Right forelimb (tissue), 1 donor: ENCODE measurements around the gene NADK.
"Not testable (repeated sequence)": the region's sequence is repeated elsewhere in the genome, so short reads cannot be mapped to it uniquely, and the experiment has no call there.

ENCODE experiments used
- DNase-seq: peaks from one replicate; pipeline ENCODE4 v3.0.0-alpha.2; 2018

NADK gene

DNA sequence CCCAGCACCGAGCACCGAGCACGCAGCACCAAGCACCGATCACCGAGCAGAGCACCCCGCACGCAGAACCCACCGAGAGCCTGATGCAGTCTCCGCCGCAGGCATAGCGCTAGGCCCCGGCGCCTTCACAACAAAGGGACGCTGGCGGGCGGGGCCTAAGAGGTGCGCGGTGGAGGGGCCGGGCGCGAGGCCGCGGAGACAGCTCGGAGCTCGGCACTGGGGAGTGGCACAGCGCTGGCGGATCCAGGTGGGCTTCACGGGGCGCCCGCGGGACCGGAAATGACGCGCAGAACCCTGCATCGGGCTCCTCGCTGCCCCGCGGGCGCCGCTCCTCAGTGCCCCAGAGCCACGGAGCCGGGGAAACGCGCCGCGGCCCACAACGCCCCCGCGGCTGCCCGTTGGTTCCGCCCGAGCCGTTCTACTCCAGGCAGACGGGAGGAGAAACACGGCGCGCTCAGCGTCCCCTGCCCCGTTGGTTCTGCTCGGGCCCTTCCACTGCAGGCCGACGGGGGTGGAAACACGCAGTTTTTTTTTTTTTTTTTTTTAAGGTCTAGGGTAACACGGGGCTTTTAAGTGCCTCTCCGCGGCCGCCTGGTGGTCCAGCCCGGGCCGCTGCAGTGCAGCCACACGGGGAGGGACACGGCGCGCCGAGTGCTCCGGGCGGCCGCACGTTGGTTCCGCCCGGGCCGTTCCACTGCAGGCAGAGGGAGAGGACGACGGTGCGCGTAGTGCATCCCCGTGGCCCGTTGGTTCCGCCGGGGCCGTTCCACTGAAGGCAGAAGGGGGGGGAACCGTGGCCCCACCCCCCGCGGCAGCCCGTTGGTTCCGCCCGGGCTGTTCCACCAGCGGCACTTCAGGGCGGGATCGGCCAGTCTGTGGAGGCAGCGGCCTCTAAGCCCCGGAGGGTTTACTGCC lies 32.4 kb downstream of the NADK start:
- DNase-seq, result peak; percentile 88

DNA sequence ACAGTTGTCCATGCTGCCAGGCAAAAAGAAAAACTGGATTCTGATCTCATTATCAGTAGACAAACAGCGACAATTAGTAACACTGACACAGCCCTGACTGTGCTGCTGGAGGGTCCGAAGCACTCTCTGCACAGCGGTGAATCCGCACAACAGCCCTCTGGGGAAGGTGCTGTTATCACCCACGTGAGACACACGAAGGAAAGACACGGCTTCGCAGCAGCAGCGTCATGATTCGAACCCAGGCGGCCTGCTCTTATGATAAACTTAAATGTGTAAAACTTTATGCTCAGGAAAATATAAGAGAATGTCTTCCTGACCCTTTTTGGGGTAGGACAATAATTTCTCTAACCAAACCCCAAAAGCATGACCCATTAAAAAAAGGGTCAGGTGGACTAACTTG lies 35.7 kb downstream of the NADK start:
- DNase-seq, result not testable (repeated sequence)

DNA sequence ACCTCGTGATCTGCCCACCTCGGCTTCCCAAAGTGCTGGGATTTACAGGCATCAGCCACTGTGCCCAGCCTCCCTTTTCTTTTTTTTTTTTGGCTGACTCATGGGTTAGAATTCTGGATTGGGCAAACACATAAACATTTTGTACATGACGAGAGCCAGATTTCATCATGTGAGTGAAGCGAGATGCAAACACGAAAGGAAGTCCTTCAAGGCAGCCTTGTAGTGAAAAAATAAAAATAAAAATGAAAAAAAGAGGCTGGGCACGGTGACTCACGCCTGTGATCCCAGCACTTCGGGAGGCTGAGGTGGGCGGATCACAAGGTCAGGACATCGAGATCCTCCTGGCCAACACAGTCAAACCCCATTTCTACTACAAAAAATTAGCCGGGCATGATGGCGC lies 37.3 kb downstream of the NADK start:
- not testable (repeated sequence) for DNase-seq

DNA sequence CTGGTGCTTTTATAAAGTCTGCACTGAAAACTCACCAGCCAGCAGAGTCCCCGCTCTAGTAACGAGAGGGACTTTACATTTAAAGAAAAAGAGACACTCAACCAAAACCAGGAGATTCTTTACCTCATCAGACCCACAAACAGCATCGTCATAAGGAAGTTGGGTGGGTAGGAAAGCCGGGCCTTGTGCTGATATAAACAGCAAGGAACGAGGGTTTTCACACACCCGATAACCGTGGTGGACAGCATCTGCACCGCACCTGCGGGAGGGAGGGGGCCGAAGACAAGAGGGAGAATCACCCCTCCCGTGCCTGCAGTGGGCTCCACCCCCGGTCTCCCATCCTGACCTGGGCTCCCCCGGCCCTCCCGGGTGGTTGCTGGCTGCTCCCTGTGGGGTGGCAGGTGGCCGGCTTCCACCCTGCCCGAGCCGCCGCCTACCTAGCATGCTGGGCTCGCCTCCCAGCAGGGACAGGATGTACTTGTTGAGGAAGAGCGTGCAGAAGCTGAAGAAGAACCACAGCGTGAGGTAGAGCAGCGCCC lies 39.4 kb downstream of the NADK start:
- DNase-seq, result not testable (repeated sequence)

DNA sequence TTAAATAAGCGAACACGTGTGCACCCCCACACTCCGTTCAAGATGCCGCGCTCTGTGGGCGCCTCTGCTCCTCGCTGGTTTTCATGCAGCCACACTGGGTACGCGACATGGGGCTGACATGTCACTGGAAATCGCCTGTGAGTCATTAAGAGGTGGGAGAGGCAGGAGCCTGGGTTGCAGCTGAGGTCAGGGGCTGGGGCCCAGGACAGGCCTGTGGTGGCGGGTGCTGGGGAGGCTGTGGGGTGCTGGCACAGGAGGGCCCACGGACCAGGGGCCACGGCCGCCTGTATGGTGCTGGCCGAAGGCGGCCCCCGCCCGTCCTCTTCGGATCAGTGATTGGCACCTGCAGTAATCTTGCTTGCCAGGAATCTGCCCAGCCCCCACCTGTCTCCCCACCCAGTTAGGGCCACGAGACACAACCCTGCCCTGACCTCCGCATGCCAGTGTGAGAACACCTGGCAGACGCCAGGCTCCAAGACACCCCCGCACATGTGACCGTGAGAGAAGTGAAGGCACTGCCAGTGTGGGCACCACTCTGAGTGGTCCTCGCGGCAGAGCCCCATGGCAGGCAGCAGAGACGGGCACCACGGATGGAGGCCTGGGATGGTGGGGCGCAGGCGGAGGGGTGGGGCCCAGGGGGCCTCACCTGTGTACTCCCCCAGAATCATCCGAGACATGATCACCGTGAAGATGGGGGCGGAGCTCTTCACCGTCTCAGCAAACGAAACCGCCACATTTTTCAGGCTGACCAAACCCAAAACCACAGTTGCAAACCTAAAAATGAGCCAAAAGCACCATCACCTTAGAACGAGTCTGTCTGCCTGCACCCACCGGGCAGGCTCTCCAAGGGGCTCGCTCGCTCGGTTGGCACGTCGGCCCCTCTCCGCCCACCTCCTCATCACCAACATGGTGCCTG lies 40.3 kb downstream of the NADK start:
- DNase-seq, result not testable (repeated sequence)

DNA sequence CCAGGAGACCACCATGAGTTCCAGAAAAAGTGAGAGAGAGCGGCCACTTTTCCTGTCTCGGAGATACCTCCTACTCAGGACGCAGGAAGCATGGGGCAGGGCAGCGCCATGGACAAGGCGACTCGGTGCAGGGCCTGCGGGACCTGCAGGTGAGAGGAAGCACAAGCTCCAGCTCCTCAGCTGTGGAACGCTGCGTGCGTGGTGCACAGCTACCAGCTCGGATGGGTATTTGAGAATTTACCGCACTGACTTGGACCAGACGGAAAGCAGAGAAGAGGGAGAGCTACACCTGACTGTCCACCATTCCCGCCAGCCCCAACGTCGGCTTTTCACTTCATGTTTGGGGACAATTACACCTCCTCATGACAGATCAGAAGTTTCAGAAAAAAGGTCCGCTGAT lies 45.9 kb downstream of the NADK start:
- DNase-seq, result no peak

DNA sequence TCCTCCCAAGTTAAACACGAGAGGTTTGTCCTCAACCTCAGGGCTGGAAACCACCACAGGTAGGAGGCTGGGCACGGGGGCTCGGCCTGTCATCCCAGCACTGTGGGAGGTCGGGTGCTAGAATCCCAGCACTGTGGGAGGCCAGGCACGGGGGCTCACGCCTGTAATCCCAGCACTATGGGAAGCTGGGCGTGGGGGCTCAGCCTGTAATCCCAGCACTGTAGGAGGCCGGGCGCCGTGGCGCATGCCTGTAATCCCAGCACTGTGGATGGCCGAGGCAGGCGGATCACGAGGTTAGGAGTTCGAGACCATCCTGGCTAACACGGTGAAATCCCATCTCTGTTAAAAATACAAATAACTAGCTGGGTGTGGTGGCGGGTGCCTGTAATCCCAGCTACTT lies 47.4 kb downstream of the NADK start:
- no peak for DNase-seq

DNA sequence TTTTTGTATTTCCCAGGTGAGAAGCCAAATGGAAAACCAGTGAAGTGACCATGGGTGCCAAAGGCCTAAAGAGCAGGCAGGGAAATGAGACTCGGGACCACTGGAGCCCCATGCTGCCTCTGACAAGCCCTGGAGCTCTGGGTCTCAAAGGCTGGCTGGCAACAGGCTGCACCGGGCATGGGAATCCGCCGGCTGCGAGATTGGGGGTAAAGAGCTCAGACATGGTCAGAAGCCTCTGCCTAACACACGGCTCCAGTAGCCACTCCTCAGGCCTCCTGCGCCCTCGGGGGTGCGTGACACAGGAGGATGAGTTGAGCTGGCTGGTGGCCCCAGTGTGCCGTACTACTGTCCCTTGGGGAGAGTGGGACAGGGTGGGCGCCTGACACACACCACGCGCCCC lies 48.0 kb downstream of the NADK start:
- DNase-seq, result not testable (repeated sequence)

DNA sequence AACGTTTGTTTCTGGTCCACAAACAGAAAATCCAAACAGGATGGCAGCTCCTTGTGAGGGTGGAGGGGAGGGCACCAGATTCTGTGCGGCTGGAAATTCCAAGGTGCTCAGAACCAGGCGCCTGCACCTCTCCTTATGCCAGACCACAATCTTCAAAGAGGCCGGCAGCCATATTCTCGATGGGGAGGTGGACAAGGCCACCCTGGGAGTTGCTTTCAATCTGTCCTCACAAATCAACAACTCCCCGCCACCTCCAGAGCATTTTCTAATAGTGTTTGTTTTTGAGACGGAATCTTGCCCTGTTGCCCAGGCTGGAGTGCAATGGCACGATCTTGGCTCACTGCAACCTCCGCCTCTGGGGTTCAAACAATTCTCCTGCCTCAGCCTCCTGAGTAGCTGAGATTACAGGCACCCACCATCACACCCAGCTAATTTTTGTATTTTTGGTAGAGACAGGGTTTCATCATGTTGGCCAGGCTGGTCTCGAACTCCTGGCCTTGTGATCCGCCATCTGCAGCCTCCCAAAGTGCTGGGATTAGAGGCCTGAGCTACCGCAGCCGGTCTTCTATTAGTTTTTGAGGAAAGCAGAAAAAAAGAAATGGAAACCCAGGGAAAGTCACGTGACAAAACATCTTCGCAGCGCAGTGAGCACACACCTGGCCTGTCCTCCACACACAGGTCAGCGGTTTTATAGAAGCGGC lies 49.0 kb downstream of the NADK start:
- not testable (repeated sequence) for DNase-seq

DNA sequence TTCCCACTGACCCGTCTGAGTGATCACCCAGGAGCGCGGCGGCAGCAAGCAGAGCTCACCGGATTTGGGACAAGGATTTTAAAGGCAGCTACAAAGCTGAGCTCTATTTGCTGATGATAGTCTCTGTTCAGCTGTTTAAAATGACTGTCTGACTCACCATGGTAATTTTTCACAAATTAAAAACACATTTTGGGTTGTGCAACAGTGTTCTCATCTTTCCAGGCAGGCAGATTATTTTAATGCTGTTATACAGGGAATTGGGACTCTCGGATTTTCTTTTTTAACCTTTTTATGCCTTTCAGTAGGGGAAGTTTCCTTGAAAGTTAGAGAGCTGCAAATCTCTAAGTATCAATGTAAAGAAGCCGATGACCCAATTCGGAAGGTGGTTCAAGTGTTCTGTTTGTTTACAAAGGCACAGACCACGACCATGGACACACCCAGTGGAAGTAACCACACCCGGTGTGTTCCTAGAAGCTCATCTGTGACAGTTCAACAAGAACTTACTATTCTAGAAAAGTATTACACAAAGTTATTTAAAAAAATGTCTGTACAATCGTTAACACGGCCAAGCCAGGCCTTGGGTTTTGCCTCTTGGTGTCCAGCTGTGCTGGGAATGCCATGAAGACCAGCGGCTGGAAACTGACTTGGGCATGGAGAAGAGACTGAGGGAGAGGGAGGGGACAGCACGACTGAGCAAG lies 49.8 kb downstream of the NADK start:
- DNase-seq, result not testable (repeated sequence)

DNA sequence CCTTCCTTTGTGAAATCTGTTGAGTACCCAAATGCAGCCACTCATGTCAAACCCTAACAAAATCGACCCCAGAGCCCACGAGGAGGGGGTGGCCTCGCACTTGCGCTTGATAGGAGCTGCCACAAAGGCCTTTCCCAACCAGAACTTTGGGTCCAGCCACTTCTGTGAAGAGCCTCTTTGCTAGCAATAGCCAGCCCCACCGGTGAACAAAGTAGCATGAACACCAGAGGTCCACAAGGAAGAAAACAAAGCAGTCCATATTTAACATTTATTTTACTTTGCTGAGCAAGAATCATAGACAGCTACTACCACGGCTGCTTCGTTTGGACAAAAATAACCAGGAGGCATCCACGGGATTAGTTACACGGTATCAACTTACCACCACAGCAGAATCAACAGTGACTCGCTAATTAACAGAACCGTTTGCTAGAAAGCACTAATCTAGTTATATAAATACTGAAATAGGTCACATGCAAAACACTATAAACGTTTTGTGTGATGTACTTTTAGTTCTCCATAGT lies 51.1 kb downstream of the NADK start:
- not testable (repeated sequence) for DNase-seq

DNA sequence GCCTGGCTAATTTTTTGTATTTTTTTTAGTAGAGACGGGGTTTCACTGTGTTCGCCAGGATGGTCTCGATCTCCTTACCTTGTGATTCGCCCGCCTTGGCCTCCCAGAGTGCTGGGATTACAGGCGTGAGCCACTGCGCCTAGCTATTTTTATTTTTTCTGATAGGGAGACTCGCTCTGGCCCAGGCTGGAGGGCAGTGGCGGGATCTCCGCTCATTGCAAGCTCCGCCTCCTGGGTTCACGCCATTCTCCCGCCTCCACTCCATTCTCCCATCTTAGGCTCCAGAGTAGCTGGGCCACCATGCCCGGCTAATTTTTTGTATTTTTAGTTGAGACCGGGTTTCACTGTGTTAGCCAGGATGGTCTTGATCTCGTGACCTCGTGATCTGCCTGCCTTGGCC lies 52.2 kb downstream of the NADK start:
- not testable (repeated sequence) for DNase-seq

DNA sequence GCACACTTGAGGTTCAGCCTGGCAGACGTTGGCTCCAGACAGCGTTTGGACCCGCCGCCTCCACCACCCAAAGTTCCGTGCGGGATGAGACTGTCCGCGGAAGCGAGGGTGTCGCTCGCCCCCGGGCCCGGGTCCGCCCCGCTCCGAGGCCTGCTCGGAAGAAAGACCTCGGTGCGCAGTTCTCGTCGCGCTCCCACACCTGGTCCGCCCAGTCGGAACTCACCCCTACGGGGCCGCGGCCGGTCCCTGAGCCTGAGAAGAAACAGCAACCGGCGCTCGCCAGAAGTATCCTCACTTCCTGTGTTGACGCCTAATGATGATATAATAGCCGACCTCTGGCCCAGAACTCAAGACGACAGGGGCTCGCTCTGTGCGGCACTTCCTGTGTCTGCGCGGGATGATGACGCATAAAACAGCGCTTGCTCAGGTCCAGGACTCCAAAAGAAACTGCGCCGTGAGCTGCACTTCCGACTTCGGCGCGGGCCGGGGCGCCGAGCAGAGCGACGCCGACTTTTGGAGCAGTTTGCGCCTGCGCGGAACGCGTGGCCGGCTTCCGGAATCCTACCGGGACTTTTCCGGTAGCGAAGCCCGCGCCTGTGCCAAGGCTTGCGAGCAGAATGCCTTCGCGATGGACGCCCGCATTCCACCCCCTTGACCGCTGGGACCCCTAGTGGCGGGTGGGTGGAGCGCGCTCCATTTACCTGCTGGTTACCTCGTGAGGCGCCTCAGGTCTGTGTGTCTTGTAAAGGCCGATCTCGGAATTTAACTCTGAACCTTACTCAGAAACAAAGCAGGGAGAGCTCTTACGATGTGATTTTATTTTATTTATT lies 54.0 kb downstream of the NADK start, which contains the start of gene CDK11A:
Gene CDK11A, minus strand, starts transcription at position 323 of the 830 bp plus-strand sequence. CDS start 1,539 bp downstream, outside the sequence.
- DNase-seq, result peak; percentile 99

DNA sequence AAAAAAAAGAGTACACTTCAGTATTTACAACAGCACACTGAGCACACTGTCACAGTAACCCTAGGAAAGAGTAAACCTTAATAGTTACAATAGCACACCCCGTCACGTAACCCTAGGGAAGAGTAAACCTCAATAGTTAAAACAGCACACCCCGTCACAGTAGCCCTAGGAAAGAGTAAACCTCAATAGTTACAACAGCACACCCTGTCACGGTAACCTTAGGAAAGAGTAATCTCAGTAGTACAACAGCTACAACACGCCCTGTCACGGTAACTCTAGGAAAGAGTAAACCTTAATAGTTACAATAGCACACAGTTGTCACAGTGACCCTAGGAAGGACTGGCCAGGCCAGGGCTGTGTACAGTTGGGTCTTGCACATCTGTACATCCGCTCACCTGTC lies 57.1 kb downstream of the NADK start:
- no peak for DNase-seq

DNA sequence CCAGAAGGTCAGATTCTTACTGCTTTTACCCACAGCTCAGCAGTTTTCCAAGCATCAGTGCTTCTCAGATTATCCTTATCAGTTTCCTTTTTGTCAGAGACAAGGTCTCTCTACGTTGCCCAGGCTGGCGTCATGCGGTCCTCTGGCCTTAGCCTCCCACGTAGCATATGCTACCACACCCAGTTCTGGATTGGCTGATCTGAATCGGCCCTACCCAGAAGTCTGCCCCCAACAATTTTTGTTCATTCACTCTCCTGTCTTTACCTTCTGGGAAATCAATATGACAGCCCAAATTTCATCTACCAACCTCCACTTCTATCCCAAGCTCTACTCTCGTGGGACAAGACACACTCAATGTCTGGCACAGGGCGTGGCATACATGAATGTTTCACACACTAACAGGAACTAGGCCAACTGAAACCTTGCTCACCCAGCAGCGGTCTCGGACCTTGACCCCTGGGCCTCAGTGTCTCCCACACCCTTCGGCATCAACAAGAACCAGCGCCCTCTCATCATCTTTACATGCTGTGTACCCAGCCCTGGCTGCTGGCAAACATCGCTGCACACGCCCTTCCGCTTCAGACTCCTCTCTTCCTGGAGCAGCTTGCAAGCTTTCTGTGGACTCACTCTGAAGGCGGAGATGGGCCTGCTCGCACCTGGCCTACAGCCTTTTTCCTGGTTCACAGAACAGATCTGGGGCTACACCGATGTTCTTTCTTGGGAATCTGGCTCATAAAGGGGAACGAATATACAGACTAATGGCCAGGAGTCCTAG lies 63.0 kb downstream of the NADK start:
- DNase-seq, result not testable (repeated sequence)

DNA sequence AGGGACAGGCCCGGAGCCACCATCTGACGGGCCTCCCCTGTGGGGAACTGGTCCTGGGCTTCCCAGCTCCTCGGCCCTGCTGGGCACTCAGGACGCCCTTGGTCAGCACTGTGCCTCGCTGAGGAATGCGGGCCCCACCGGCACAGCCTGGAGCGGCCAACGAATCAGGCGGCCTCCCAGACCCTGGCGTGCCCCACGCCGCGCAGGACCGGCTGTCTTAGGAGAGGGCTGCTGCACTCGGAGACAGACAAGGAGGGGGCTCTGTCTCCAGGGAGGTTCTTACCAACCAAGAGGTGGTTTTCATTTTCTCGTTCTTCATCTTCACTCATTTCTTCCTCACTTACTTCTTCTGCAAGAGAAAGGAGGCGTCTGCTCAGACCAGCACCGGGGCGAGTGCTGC lies 70.4 kb downstream of the NADK start:
- DNase-seq, result not testable (repeated sequence)

DNA sequence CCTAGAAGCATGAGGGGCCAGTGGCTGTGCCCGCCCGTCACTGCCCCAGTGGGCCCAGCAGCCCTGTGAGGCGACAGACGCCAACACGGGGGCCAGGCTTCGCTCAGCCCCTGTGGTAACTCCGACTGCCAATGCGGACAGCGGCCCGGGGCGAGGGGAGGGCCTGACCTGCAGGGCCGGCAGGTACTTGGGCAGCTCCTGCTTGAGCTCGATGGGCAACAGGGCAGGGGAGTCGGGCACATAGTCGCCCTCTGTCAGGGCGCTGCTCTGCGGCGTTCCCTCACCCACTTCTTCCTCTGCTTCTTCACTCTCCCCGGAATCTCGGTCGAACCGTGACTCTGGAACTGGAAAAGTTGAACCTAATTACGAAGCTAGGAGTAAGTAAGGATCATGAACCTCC lies 71.0 kb downstream of the NADK start:
- DNase-seq, result not testable (repeated sequence)

DNA sequence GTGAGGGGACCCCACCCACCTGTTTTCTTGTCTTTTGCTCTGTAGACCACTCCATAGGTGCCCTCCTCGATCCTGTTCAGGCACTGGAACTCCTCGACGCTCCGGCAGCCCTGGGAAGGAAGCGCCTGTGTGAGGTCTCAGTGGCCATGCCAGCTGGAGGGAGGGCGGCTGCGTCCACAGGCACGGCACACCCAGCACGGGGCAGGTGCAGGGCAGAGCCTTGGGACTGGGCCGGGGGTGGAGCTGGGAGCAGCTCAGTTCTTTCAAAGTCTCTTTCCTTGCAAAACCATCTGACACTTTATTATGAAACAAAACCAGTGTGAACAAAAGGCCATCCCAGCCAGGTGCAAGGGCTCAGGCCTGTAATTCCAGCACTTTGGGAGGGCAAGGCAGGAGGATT lies 72.6 kb downstream of the NADK start:
- DNase-seq, result not testable (repeated sequence)

DNA sequence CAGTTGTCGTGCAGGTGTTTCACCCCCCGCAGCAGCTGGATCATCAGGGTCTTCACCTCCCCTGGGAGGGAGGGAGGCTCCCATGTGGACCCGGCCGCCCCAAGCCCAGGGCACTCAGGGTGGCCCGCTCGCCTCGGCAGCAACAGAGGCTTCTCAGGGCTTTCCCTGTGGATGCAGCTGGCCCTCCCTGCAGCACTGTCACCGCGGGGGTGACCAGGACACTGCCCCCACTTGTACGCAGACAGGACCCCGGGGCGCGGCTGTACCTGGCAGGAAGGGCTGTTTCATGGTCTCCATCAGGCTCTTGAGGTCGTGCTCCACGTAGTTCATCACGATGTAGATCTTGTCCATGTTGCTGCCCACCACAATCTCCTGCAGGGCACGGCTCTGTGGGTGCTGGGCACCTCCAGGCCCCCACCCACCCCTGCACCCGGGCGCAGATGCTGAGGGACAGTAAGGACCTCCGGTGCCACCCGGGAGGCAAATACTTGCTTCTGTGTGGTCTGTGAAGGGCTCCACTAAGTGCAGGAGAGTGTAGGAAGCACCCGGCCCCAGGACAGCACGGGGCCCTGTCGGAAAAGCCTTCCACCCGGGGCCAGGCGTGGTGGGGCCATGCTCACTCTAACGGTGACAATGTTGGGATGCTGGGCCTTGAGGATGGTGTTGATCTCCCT lies 73.8 kb downstream of the NADK start:
- DNase-seq, result not testable (repeated sequence)
